ENCODE results near the gene XRCC3. TPM values are rescaled to one million over a fixed set of nuclear protein-coding genes. Genes with fewer than 3 reads are reported as not detected.
A peak's percentile ranks its signal among the peaks of the same experiment; 100 is the strongest.

XRCC3 gene
- total and polyA plus RNA-seq, 2 experiments from 2014 or later: 15.8 to 27.5 TPM

- TF ChIP-seq CTCF (IDR thresholded peaks at IDR 0.05; ENCODE audit: low read depth, low read length): no peak
- no peak overlapping the region for H3K4me3 ChIP-seq
- no peaks in the 10 kb centered on the region for H3K9me3 ChIP-seq (ENCODE audit: low read depth)
- H3K27me3 ChIP-seq: no peaks in the 10 kb centered on the region
- no peaks in the 10 kb centered on the region for H3K4me1 ChIP-seq (ENCODE audit: low read depth)
- no peak for DNase-seq (ENCODE audit: low read depth in 1 of 2, low spot score in 1 of 2)
- peaks cover 70% of the 10 kb centered on the region for H3K36me3 ChIP-seq
- H3K27ac ChIP-seq: no peak overlapping the region
Observed at GRCh38 chr14:103738166-103738565, 22.9 kb upstream of the XRCC3 start.

DNA sequence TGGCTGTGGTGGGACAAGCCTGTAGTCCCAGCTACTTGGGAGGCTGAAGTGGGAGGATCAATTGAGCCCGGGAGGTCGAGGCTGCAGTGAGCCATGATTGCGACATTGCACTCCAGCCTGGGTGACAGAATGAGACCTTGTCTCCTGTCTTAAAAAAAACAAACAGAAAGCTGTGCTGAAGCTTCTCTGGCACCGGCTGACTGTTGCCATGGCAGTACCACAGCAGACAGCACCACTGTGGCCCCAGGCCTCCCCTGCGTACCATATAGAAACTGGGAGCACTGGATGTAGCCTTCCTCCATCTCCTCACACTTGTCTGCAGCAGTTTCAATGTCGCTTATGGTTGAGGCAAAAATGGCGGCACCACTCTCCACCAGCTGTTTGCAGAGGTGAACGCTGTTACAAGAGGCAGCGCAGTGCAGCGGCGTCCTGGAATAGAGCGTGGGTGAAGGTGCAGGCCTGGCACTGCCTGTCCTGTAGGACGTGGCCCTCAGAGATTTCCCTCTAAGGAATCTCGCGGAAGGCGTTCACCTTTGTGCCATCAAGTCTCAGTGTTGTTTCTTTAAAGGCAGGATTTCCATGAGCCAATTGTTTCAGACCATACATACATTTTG lies 22.3 kb upstream of the XRCC3 start:
- TF ChIP-seq CTCF (IDR thresholded peaks at IDR 0.05; ENCODE audit: low read depth, low read length): no peak
- Histone ChIP-seq H3K4me1 (ENCODE audit: low read depth) (no peaks in the 10 kb centered on the region), H3K4me3 (no peak overlapping the region), H3K27me3 (no peaks in the 10 kb centered on the region), H3K36me3 (peaks cover 75% of the 10 kb centered on the region), H3K27ac (no peak overlapping the region), H3K9me3 (ENCODE audit: low read depth) (no peaks in the 10 kb centered on the region)
- no peak for DNase-seq (ENCODE audit: low read depth in 1 of 2, low spot score in 1 of 2)

DNA sequence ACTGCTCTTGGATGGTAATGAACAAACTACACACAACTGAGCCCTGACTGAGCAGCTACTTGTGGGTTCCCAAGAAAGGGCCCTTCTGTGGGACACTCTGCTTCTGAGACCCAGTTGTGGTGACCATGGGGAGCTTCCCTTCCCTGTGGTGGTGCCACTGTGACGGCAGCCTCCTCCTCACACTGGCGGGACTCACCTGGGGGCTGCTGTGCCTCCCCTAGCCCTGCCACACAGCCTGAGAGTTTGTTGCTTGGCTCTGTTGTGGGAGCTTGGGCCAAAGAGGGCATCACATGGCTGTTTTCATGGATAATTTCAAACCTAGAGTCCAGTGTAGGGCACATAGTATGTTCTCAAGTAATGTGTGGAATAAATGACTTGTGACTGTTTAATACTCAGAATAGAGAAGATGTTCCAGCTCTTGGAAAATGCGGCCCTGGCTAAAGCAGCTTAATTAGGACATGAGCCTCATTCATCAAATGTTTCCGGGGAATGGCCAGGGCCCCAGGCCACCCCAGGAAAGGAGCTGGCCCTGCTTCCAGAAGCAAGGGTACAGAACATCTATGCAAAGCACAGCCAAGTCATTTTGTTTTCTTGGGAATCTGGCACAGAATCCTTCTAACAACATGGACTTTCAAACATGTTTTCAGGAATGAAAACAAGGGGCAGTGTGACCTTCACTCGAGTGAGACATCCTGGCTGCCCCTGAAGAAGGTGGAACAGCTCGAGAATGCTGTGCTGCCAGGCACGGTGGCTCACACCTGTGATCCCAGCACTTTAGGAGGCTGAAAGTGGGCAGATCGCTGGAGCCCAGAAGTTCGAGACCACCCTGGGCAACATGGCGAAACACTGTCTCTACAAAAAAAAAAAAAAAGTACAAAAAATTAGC lies 21.5 kb upstream of the XRCC3 start:
- peak overlapping the region; percentile 80 for H3K27ac ChIP-seq

DNA sequence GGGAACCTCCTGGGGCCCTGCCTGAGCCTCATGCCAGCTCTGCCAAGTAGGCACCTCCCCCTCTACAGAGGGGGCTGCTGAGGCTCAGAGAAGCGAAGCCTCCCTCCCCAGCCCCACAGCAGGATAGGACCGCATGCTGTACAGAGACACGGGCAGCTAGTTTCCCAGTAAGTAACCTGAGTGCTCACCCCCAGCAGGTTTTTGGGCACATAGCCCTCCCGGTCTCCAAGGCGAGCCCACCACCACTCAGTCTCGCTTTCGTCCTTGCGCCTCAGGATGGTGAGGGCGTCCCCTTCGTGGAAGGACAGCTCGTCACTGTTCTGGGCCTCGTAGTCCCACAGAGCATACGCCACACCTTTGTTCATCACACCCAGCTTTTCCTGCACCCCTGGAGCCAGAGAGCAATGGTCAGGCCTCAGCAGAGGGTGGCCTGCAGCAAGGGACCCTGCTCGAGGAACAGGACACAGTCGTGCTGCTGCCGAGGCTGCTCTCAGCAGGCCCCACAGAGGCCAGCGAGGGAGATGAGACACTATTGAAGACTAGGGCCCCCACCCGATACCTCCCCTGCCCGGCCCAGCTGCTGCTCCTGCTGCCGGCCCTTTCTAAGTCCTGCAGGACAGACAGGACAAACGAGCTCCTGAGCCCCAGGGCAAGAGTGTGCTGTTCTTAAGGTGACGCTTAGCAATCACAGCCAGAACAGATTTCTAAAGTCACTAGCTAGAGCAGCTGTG lies 20.7 kb upstream of the XRCC3 start:
- no peak for TF ChIP-seq CTCF (IDR thresholded peaks at IDR 0.05; ENCODE audit: low read depth, low read length)

More for the DNA sequence above, 21.5 kb upstream of the XRCC3 start:
- no peaks in the 10 kb centered on the region for H3K9me3 ChIP-seq (ENCODE audit: low read depth)
- DNase-seq (ENCODE audit: low read depth in 1 of 2, low spot score in 1 of 2): no peak
- no peak overlapping the region for H3K4me3 ChIP-seq
- H3K4me1 ChIP-seq (ENCODE audit: low read depth): no peaks in the 10 kb centered on the region
- no peak for TF ChIP-seq CTCF (IDR thresholded peaks at IDR 0.05; ENCODE audit: low read depth, low read length)
- H3K27me3 ChIP-seq: no peaks in the 10 kb centered on the region
- peaks cover 68% of the 10 kb centered on the region for H3K36me3 ChIP-seq

DNA sequence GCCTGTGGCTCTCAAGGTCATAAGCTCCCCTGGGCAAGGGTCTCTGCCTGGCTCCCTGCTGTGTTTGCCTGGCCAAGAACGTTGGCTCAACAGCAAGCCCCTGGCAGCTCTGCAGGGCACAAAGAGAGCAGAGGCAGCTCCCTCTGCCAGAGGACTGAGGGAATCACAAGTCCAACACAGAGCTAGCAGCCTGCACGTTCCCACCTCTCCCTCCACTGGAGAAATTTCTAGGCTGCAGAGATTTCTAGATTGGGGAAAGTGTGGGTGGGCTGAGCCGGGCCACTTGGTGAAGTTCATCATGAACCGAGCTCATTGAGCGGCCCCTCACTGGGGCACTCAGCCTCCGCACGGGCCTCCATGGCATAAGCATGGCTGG lies 20.2 kb upstream of the XRCC3 start:
- H3K4me1 ChIP-seq (ENCODE audit: low read depth): no peaks in the 10 kb centered on the region

More for the DNA sequence above, 20.7 kb upstream of the XRCC3 start:
- Histone ChIP-seq H3K4me1 (ENCODE audit: low read depth) (no peaks in the 10 kb centered on the region), H3K4me3 (no peak overlapping the region), H3K27ac (peak overlapping the region; percentile 80), H3K27me3 (no peaks in the 10 kb centered on the region), H3K36me3 (peaks cover 60% of the 10 kb centered on the region), H3K9me3 (ENCODE audit: low read depth) (no peaks in the 10 kb centered on the region)
- DNase-seq (ENCODE audit: low read depth in 1 of 2, low spot score in 1 of 2): no peak

More for the DNA sequence above, 20.2 kb upstream of the XRCC3 start:
- Histone ChIP-seq H3K9me3 (ENCODE audit: low read depth) (no peaks in the 10 kb centered on the region), H3K27ac (peak overlapping the region; percentile 80), H3K4me3 (no peak overlapping the region), H3K27me3 (no peaks in the 10 kb centered on the region), H3K36me3 (peaks cover 56% of the 10 kb centered on the region)
- DNase-seq (ENCODE audit: low read depth in 1 of 2, low spot score in 1 of 2): no peak
- no peak for TF ChIP-seq CTCF (IDR thresholded peaks at IDR 0.05; ENCODE audit: low read depth, low read length)

All from cardiac muscle cell (in vitro differentiated cells and primary cell).